GM21737 (cell line): ENCODE data around the gene PYCARD.
"Not testable (repeated sequence)": the region's sequence is repeated elsewhere in the genome, so short reads cannot be mapped to it uniquely, and the experiment has no call there.

ENCODE experiments used
- ATAC-seq: cut with Tn5 transposase; IDR thresholded peaks from one replicate; pipeline ENCODE4 v1.9.1; 2021; ENCODE audit warnings: mild to moderate bottlenecking, moderate library complexity; ENCODE audit not compliant: unreplicated experiment

PYCARD gene

DNA sequence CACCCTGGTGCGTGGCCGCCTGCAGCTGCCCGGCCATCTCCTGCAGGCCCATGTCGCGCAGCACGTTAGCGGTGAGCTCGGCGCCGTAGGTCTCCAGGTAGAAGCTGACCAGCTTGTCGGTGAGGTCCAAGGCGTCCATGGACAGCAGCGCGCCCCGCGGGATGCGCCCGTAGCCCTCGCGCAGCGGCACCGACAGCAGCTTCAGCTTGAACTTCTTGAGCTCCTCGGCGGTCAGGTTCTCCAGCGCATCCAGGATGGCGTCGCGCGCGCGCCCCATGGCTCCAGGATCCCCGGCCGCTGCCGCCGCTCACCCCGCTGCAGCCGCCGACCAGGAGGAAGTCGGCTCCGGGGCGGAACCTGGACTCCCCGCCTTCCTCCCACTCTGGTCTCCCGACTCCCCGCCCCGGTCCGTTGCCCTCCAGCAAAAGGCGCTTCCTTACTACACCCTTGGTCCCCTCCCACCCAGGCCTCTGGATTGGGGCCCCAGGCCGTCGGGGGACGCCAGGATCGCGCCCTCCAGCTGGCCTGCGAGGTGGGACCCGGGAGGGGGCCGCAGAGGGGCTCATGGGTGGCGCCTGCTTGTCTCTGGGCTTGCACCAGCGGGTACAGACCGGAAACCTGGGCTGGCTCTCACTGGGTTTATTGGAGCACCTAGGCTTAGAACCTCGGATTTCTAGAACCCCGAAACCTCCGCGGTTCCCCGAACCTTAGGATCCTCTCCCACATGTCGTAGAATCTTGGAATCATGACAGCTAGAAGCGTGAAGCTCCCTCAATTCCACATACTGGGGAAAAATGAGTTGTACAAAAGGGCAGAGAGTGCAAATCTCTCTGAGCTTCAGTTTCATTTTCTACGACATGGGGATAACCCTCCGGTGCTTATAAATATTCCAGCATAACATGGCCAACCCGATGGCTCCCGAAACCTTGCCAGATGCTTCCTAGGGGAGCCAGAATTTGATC, at the start of gene PYCARD:
Gene PYCARD (minus strand): TSS at position 347 of the 962 bp plus-strand sequence. CDS start 70 bp downstream, at position 277.
- ATAC-seq, result peak; percentile 43

DNA sequence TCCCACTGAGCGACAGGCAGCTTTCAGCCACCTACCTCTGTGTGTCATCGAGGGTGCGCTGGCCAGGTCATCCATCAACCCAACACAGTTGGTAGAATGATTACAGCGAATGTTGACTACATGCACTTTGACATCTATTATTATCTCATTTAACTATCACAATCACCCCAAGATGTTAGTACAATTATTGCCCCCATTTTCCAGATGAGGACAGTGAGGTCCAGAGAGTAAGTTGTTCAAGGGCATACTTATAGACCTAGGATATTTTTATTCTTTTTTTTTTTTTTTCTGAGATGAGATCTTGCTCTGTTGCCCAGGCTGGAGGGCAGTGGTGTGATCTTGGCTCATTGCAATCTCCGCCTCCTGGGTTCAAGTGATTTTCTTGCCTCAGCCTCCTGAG, 48.9 kb upstream of the PYCARD start:
- no peak for ATAC-seq

DNA sequence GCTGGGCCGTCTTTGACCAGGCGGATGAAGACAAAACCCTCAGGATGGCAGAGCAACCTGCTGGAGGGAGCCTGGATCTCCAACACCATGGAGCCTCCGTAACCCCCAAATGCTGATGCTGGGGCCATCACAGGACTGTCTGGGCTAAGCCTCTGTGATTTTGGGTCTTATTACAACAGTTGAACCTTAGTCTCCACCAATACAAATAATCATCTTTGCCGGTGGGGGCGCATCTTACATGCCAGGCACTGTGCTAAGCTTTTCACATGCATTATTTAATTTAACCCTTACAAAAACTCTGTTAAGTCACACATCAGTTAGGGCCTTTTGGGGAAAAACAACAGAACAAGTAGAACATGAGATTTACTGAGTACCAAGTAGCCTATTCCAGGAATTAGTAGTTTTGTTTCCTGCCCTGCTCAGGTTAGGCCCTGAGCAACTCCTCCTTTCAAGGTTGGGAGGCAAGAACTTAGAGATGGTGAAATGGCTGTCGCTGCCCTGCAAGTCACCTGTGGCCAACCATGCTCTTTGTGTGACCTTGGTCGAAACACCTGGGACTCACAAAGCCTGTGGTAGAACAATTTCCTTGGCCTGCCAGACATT, 48.3 kb upstream of the PYCARD start:
- ATAC-seq, result no peak

DNA sequence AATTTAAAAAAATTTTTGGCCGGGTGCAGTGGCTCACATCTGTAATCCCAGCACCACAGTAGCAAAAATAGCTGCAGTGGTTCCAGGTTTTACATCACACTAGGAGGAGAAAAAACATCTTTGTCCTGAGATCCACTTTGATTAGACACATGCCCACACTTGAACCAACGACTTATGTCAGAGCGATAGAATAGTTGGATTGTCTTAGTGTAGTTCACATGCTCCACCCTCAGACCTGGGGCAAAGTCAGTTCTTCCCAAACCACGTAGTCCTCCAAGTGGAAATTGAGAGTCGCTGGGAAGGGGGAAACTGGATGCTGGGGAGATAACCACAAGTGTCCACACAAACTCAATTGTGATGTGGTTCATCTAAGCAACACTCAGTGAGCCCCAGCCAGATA, 45.8 kb upstream of the PYCARD start:
- ATAC-seq, result no peak

DNA sequence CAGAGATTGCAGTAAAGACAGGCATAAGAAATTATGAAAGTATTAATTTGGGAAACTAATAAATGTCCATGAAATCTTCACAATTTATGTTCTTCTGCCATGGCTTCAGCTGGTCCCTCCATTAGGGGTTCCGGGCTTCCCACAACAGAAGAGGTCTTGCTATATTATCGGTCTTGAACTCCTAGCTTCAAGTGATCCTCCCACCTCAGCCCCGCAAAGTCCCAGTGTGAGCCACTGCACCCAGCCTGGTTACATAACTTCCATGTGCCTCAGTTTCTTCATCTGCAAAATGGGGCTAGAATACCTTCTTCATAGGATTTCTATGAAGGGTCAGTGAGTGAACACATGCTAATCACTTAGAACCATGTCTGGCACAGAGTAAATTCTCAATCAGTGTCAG, 43.7 kb upstream of the PYCARD start:
- no peak for ATAC-seq

DNA sequence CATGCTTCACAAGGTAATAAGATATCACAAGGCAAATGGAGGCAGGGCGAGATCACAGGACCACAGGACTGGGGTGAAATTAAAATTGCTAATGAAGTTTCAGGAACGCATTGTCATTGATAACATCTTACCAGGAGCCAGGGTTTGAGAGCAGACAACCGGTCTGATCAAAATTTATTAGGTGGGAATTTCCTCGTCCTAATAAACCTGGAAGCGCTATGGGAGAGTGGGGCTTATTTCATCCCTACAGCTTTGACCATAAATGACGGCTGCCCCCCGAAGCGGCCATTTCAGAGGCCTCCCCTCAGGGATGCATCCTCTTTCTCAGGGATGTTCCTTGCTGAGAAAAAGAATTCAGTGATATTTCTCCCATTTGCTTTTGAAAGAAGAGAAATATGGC, 43.0 kb upstream of the PYCARD start:
- not testable (repeated sequence) for ATAC-seq

DNA sequence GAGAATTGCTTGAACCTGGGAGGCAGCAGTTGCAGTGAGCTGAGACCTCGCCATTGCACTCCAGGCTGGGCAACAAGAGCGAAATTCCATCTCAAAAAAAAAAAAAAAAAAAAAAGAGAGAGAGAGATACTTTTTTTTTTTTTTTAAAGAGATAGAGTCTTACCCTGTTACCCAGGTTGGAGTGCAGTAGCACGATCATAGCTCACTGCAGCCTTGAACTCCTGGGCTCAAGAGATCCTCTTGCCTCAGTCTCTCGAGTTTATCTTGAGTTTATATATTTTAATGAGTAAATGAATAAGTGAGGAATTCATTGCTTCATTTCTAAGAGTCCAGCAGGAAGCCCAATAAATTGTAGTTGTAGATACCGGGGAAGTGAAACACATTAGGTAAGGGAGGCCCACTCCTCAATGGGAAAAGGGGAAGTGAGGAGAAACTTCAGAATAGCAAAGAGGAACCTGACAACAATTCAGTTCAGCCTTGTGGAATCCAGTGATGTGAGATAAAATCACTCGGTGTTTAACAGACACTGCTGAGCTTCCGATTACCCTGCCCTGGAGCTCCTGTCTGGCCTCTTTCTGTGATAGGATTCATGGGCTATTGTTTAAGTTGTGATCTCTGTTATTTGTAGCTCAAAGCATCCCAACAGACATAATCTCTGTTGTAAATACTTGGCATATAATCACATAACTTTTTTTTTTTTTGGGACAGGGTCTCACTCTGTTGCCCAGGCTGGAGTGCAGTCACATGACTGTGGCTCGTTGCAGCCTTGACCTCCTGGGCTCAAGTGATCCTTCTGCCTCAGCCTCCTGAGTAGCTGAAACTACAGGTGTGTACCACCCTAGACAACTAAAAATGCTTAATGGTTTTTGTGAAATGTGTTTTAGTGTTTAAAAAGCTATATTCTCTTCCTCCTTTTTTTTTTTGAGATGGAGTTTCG, 41.4 kb upstream of the PYCARD start:
- ATAC-seq, result no peak

DNA sequence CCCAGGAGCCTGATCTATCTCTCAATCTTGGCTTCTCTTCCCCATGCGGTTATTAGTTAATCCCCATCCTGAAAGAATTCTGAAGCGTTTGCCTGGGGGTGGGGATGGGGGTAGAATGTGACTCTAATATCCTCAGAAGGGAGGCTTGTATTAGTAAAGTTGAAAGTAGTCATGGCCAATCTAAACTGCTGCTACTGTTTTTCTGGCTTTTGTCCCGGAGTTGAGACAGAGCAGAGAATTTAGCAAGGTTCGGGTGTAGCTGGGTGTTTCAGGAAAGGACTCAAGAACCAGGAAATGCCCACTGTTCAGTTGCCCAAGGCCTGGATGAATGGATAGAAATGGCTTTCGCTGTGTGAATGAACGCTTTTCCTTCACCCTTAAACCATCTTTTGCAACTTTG, 39.6 kb upstream of the PYCARD start:
- ATAC-seq, result no peak

DNA sequence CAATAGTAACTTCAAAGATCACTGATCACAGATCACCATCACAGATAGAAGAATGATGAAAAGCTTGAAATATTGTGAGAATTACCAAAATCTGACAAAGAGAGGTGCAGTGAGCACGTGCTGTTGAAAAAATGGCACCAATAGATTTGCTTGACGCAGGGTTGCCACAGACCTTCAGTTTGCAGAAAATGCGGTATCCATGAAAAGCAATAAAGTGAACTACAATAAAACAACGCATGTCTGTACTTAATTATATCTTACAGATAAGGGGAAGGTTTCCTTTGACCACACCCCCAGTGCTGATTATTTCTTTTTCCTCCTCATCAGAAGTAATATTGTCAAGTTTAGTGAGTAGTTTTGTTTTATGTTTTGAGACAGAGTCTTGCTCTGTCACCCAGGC, 35.5 kb upstream of the PYCARD start:
- ATAC-seq, result no peak

DNA sequence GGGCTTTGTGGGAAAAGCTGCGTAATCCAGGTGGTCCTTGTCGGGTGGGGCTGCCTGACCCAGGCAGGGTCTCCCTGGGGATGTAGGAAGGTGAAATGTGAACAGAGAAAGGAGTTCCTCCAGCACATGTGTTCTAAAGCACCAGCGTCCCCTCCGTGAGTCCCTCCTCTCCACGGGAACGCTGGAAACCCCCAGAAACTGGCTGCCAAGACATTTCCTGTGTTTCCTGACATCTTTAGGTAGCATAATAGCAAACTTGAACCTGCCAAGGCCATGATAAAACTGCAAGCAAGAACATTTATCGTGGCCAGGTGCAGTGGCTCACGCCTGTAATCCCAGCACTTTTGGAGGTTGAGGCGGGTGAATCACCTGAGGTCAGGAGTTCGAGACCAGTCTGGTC, 26.9 kb upstream of the PYCARD start:
- ATAC-seq, result no peak

DNA sequence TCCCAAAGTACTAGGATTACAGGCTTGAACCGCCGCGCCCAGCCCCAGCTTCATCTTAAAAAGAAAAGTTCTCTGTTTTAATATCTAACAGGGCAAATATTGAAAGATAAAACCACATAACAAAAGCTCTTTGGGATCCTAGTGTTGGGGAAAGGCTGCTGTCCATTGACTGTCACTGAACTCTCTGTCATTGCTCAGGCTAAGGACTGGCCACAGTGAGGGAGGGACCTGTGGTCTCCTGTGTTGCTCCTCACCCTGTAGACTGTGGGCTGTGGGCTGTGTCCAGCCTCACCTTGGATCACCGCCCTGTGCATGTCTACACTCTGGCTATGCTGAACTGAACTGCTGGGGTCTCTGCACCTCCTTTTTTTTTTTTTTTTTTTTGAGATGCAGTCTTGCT, 25.6 kb upstream of the PYCARD start:
- ATAC-seq, result no peak

DNA sequence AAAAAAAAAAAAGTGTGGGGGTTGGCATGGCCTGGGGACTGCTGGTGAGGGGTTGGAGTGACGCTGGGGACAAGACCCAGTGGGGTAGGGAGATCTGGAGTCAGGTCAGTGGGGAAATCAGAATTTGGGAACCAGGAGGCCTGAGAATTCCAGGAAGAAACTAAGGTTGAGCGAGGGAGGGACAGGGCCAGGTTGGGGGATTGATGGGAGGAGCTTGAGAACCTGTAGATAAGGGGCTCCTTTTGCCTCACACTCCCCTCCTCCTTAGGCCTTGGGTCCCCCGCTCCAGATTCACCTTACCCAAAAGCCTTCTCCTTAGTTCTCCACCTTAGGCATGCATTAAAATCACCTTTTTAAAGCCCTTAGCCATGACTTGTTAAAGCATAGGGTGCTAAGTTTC, 22.6 kb upstream of the PYCARD start:
- no peak for ATAC-seq

DNA sequence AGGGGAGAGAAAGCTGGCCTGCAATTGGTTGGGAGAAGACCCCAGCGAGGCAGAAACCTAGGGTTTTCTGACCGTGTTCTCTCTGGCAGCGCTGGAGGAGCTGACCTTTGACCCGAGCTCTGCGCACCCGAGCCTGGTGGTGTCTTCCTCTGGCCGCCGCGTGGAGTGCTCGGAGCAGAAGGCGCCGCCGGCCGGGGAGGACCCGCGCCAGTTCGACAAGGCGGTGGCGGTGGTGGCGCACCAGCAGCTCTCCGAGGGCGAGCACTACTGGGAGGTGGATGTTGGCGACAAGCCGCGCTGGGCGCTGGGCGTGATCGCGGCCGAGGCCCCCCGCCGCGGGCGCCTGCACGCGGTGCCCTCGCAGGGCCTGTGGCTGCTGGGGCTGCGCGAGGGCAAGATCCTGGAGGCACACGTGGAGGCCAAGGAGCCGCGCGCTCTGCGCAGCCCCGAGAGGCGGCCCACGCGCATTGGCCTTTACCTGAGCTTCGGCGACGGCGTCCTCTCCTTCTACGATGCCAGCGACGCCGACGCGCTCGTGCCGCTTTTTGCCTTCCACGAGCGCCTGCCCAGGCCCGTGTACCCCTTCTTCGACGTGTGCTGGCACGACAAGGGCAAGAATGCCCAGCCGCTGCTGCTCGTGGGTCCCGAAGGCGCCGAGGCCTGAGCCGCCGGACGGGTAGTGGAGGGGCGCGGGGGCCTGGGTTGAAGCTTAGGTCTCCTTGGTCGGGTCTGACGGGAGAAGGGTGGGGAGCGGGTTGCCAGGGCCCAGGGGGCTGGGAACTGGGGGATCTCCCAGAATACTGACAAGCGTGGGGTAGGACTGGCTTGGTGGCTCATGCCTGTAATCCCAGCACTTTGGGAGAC, 21.8 kb upstream of the PYCARD start:
- no peak for ATAC-seq

DNA sequence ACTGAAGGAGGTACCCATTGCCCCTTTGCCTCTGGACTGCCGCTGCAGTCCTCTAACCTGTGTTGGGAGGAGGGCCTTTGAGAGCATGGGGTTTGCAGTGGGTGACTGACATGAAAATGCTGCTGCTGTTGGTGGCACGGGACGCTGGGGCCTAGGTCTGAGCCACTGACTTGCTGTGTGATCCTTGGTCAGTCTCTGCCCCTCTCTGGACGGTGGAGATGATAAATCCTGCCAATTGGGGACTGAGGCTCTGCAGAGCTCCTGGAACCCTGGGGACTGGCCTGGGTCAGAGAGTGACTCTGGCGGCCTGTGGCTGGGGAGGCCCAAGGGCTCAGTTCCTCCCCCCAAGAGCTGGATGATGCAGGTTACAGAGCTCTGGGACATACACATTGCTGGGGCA, 20.5 kb upstream of the PYCARD start:
- ATAC-seq, result no peak

DNA sequence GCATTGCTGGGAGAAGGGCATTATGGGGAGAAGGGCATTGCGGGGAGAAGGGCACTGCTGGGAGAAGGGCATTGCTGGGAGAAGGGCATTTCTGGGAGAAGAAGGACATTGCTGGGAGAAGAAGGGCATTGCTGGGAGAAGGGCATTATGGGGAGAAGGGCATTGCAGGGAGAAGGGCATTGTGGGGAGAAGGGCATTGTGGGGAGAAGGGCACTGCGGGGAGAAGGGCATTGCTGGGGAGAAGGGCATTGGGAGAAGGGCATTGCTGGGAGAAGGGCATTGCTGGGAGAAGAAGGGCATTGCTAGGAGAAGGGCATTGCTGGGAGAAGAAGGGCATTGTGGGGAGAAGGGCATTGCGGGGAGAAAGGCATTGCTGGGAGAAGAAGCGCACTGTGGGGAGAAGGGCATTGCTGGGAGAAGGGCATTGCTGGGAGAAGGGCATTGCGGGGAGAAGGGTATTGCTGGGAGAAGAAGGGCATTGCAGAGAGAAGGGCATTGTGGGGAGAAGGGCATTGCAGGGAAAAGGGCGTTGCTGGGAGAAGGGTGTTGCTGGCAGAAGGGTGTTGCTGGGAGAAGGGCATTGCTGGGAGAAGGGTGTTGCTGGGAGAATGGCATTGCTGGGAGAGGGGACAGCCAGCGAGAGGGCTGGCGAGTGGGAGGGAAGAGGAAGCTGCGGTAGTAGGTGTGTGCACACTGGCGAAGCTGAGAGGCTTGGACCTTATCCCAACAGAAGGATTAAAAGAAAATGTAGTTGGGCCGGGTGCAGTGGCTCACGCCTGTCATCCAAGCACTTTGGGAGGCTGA, 19.0 kb upstream of the PYCARD start:
- ATAC-seq, result no peak

DNA sequence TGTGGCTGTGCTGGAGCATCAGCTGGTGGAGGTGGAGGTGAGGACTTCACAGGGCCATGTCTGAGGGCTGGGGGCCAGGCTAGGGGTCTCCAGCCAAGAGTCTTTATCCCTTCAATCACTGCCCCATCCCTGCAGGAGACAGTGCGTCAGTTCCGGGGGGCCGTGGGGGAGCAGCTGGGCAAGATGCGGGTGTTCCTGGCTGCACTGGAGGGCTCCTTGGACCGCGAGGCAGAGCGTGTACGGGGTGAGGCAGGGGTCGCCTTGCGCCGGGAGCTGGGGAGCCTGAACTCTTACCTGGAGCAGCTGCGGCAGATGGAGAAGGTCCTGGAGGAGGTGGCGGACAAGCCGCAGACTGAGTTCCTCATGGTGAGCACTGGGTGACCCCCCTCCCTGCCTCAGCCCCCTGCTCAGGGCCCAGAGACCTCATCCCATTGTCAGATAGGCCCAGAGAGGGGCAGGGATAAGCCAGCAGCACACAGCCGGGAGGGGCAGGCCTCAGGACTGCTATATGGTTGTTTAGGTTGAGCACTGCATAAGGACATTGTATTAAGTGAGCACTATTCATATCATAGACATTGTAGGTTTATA, 16.7 kb upstream of the PYCARD start:
- ATAC-seq, result no peak

DNA sequence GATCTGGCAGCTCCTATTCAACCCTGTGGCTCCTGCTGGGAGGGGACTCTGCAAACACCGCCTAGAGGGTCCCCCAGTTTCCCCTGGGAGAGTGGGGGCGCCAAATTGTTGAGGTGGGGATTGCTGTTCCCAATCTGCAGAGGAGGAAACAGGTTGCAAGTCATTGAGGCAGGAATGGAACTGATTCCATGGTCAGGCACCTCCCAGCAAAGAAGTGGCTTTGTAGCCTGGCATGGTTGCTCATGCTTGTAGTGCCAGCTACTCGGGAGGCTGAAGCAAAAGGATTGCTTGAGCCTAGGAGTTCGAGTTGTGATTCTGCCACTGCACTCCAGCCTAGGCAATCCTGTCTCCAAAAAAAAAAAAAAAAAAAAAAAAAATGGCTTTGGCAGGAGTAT, 14.6 kb upstream of the PYCARD start:
- ATAC-seq, result no peak

DNA sequence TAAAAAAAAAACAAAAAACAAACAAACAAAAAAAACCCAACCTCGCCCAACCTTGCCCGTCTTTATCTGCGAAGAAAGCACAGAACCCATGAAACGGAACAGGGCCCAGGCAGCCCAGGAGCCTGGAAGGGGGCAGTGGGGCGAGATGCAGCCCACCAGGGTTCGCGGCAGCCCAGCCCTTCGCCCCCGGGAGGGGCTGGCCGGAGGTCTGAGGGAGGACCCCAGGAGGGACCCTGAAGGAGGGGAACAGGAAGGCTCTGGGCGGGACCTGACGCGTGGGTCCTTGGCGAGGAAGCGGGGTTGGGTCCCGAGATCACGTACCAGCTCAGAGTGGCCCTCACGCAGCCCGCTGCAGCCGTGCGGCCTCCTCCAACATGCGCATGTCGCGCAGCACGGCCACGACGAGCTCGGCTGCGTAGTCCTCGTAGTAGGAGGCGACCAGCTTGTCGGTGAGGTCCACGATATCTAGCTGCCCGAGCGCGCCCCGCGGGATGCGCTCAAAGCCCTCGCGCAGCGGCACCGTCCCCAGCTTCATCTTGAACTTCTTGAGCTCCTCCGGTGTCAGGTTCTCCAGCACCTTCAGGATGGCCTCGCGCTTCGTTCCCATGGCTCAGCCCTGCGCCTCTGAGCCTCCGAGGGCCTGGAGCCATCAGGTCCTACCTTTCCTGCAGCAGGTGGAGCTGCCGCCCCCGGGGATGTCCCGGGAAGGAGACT, 14.0 kb upstream of the PYCARD start, which contains the start of gene PYDC1:
Gene PYDC1 (minus strand): TSS at position 714 of the 714 bp plus-strand sequence. CDS start 107 bp downstream, at position 607.
- ATAC-seq, result no peak
